HCT116 (cell line): Measurements from ENCODE around the gene LHX3. TPM values are rescaled to one million over a fixed set of nuclear protein-coding genes. Genes with fewer than 3 reads are reported as not detected.

Source experiments
- ATAC-seq: fragments of 200-7000 bp; cut with Tn5 transposase; 2 replicates; pipeline ENCODE4 v1.9.1; 2020; ENCODE audit warnings: mild to moderate bottlenecking, moderate library complexity
- BruUV-seq: library from RNA; stranded (reverse); fragments of 400-500 nt; replicated peaks from 2 replicates; lab custom pipeline; 2021; lab: Mats Ljungman, UMichigan
- CTCF ChIA-PET: fragments of 300-600 bp; sonication (Branson Sonifier 250); formaldehyde crosslinking; loops from one replicate; lab custom pipeline; 2021; ENCODE audit warnings: antibody characterized with exemption; lab: Charles Lee
- POLR2A ChIA-PET: fragments of 300-600, 350-600 bp; sonication (Branson Sonifier 250); formaldehyde crosslinking; loops from one replicate; lab custom pipeline; 2021; ENCODE audit warnings: antibody characterized with exemption; lab: Charles Lee
- RAD21 ChIA-PET, 2 experiments: fragments of 300-600 bp; sonication (Branson Sonifier 250); formaldehyde crosslinking; loops; one replicate each; lab custom pipeline; 2023; ENCODE audit warnings: low total read pairs in 2 of 2; ENCODE audit not compliant: uncharacterized antibody in 2 of 2, unreplicated experiment in 2 of 2, low non-redundant PET in 1 of 2; lab: Charles Lee
- DNase-seq: peaks from one replicate; pipeline ENCODE4 v3.0.0-alpha.2; 2010; ENCODE audit warnings: low read depth, low spot score
- H2AFZ ChIP-seq: fragments of 200-600 bp; shearing (Covaris generic), sonication (generic); 2 replicates; pipeline ENCODE4 v1.6.1; 2017; ENCODE audit warnings: low read depth, mixed run types, mixed read lengths, antibody characterized with exemption, low read length; ENCODE audit not compliant: poor library complexity, severe bottlenecking
- H3K27ac ChIP-seq: 2 replicates; pipeline ENCODE4 v1.5.1; 2012; ENCODE audit warnings: low read depth, low read length
- H3K27me3 ChIP-seq: fragments of 200-600 bp; sonication (generic); 2 replicates; pipeline ENCODE4 v1.6.1; 2016; ENCODE audit warnings: mixed run types, low read length, mixed read lengths; ENCODE audit not compliant: insufficient read depth
- H3K36me3 ChIP-seq, 2 experiments: fragments of 200-500 bp in 1 of 2; fragments of 200-600 bp in 1 of 2; sonication (Bioruptor generic) in 1 of 2; sonication (generic) in 1 of 2; 2 replicates each; pipeline versions ENCODE4 v1.5.1 to v1.6.1; 2014 to 2016; ENCODE audit warnings: low read length in 2 of 2, inconsistent platforms in 1 of 2, mixed read lengths in 1 of 2, mixed run types in 1 of 2; ENCODE audit not compliant: insufficient read depth in 2 of 2, control insufficient read depth in 1 of 2
- H3K4me1 ChIP-seq, 2 experiments: fragments of 200-600 bp in 1 of 2; sonication (generic) in 1 of 2; 2 replicates each; pipeline versions ENCODE4 v1.5.1 to v1.6.1; 2012 to 2017; ENCODE audit warnings: low read length in 2 of 2, inconsistent platforms in 1 of 2, mild to moderate bottlenecking in 1 of 2, mixed read lengths in 1 of 2, mixed run types in 1 of 2, moderate library complexity in 1 of 2; ENCODE audit not compliant: insufficient read depth in 2 of 2, control insufficient read depth in 1 of 2
- H3K4me2 ChIP-seq: fragments of 200-600 bp; sonication (generic); 2 replicates; pipeline ENCODE4 v1.6.1; 2017; ENCODE audit warnings: mixed run types, low read length, mixed read lengths
- H3K4me3 ChIP-seq, 2 experiments: fragments of 200-600 bp in 1 of 2; sonication (generic) in 1 of 2; replicated peaks in 1 of 2; 2 replicates each; pipeline ENCODE4 v1.5.1; 2011 to 2016; ENCODE audit warnings: low read length in 2 of 2, control low read depth in 1 of 2, low read depth in 1 of 2, mild to moderate bottlenecking in 1 of 2, mixed read lengths in 1 of 2, mixed run types in 1 of 2
- H3K79me2 ChIP-seq: fragments of 200-600 bp; sonication (generic); 2 replicates; pipeline ENCODE4 v1.6.1; 2017; ENCODE audit warnings: mild to moderate bottlenecking, mixed run types, low read length, moderate library complexity, mixed read lengths; ENCODE audit not compliant: insufficient read depth
- H3K9ac ChIP-seq: fragments of 200-600 bp; sonication (generic); 2 replicates; pipeline ENCODE4 v1.6.1; 2016; ENCODE audit warnings: low read length, mixed read lengths
- H3K9me2 ChIP-seq: fragments of 200-600 bp; sonication (generic), shearing (Covaris generic); 2 replicates; pipeline ENCODE4 v1.6.1; 2017; ENCODE audit warnings: mixed run types, mild to moderate bottlenecking, moderate library complexity; ENCODE audit not compliant: insufficient read depth
- H3K9me3 ChIP-seq, 2 experiments: fragments of 200-500 bp in 1 of 2; fragments of 200-600 bp in 1 of 2; sonication (Bioruptor generic) in 1 of 2; sonication (generic) in 1 of 2; 2 replicates each; pipeline ENCODE4 v1.6.1; 2014 to 2017; ENCODE audit warnings: low read length in 2 of 2, mixed read lengths in 2 of 2, inconsistent platforms in 1 of 2, low read depth in 1 of 2, mild to moderate bottlenecking in 1 of 2, mixed run types in 1 of 2, moderate library complexity in 1 of 2; ENCODE audit not compliant: control insufficient read depth in 1 of 2, insufficient read depth in 1 of 2
- H4K20me1 ChIP-seq: fragments of 200-600 bp; sonication (generic), shearing (Covaris generic); 2 replicates; pipeline ENCODE4 v1.6.1; 2017; ENCODE audit warnings: mixed run types, mild to moderate bottlenecking, moderate library complexity; ENCODE audit not compliant: insufficient read depth
- CBX3 ChIP-seq: IDR thresholded peaks from 2 replicates; pipeline ENCODE4 v1.6.1; 2012; ENCODE audit warnings: low read depth
- CEBPB ChIP-seq: IDR thresholded peaks from 2 replicates; pipeline ENCODE4 v1.6.1; 2012; ENCODE audit warnings: low read depth
- EGR1 ChIP-seq: IDR thresholded peaks from 2 replicates; pipeline ENCODE4 v1.6.1; 2012; ENCODE audit warnings: low read depth
- ELF1 ChIP-seq: IDR thresholded peaks from 2 replicates; pipeline ENCODE4 v1.6.1; 2012; ENCODE audit warnings: low read depth, borderline replicate concordance
- EZH2 ChIP-seq: fragments of 200-600 bp; sonication (generic); IDR thresholded peaks from 2 replicates; pipeline ENCODE4 v1.6.1; 2017; ENCODE audit warnings: antibody characterized with exemption, mixed run types
- EZH2phosphoT487 ChIP-seq: fragments of 200-600 bp; IDR thresholded peaks from 2 replicates; pipeline ENCODE4 v1.6.1; 2018; ENCODE audit warnings: antibody characterized with exemption, borderline replicate concordance
- FOSL1 ChIP-seq: IDR thresholded peaks from 2 replicates; pipeline ENCODE4 v1.6.1; 2012; ENCODE audit warnings: low read depth
- JUND ChIP-seq: IDR thresholded peaks from 2 replicates; pipeline ENCODE4 v1.6.1; 2012
- POLR2AphosphoS5 ChIP-seq: IDR thresholded peaks from 2 replicates; pipeline ENCODE4 v1.6.1; 2011; ENCODE audit warnings: mild to moderate bottlenecking, low read depth, low read length, moderate library complexity
- SP1 ChIP-seq: IDR thresholded peaks from 2 replicates; pipeline ENCODE4 v1.6.1; 2012; ENCODE audit warnings: low read depth
- ZFX ChIP-seq: fragments of 450-650 bp; IDR thresholded peaks from 2 replicates; pipeline ENCODE4 v1.6.1; 2017
- ZNF274 ChIP-seq: fragments of 200-500 bp; sonication (Bioruptor generic); IDR thresholded peaks from 2 replicates; pipeline ENCODE4 v1.6.1; 2014; ENCODE audit warnings: mild to moderate bottlenecking, low read depth, low read length, inconsistent platforms
- intact Hi-C: fragments of 100-400 bp; cut with micrococcal nuclease; formaldehyde crosslinking; loops from 2 replicates; pipeline ENCODE4 v1.10.0; 2022
- total RNA-seq: library from RNA; stranded (reverse); gene quantifications from one replicate; pipeline ENCODE4 v1.2.1, GENCODE V29; 2021; ENCODE audit not compliant: unreplicated experiment
- TF ChIP-seq, protein P1 (sequence below): IDR thresholded peaks from 2 replicates; pipeline ENCODE4 v1.6.1; 2011; ENCODE audit warnings: mild to moderate bottlenecking, low read length, moderate library complexity; ENCODE audit not compliant: insufficient replicate concordance; ENCODE audit errors: extremely low read depth
- TF ChIP-seq, protein P2 (sequence below): IDR thresholded peaks from 2 replicates; pipeline ENCODE4 v1.6.1; 2012

LHX3 gene
- total RNA-seq, 1 experiment from 2014 or later, result not detected

DNA sequence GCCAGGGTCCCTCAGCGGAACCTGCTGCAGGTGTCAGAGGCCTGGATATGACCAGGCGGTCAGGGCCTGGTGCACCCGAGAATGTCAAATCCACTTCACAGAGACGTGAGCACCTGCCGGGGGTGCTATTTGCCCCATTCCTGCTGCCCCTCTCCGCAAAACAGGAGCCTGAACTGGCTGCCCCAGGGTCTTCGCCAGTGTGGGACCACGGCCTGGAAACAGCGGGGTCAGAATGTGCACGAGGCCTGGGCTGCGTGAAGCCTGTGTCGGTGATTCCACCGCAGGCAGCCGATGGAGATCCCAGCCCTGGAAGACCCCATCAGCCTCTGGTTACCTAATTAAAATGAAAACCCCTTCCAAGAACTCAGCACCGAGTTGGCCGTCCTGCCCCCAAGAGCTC lies 45.1 kb downstream of the LHX3 start:
- ChIA-PET RAD21 (no interaction called here), POLR2A (no interaction called here), CTCF (interaction anchor here (1.2 kb wide), 1 partner anchor 11 kb away, joined by 4 read pairs; no protein-coding TSS in a partner anchor)
- H3K4me3 ChIP-seq, result no peak overlapping the region
- H3K9ac ChIP-seq, result no peak overlapping the region
- no TSS peak for BruUV-seq
- no peaks in the 10 kb centered on the region for H3K36me3 ChIP-seq
- no peaks in the 10 kb centered on the region for H4K20me1 ChIP-seq
- H3K27me3 ChIP-seq, result no peaks in the 10 kb centered on the region
- intact Hi-C loops, result no loop called here
- no peak for ATAC-seq
- no peak overlapping the region for H2AFZ ChIP-seq
- no peak overlapping the region for H3K27ac ChIP-seq
- H3K9me3 ChIP-seq, result no peaks in the 10 kb centered on the region
- no peak for TF ChIP-seq SP1
- no peak for TF ChIP-seq POLR2AphosphoS5
- TF ChIP-seq ZFX, result no peak
- no peak for TF ChIP-seq EZH2
- TF ChIP-seq, protein P1, sequence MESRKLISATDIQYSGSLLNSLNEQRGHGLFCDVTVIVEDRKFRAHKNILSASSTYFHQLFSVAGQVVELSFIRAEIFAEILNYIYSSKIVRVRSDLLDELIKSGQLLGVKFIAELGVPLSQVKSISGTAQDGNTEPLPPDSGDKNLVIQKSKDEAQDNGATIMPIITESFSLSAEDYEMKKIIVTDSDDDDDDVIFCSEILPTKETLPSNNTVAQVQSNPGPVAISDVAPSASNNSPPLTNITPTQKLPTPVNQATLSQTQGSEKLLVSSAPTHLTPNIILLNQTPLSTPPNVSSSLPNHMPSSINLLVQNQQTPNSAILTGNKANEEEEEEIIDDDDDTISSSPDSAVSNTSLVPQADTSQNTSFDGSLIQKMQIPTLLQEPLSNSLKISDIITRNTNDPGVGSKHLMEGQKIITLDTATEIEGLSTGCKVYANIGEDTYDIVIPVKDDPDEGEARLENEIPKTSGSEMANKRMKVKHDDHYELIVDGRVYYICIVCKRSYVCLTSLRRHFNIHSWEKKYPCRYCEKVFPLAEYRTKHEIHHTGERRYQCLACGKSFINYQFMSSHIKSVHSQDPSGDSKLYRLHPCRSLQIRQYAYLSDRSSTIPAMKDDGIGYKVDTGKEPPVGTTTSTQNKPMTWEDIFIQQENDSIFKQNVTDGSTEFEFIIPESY, result no peak
- no peak for TF ChIP-seq ELF1
- TF ChIP-seq CBX3, result no peak
- no peak for TF ChIP-seq JUND
- no peak for TF ChIP-seq ZNF274
- TF ChIP-seq CEBPB, result no peak
- TF ChIP-seq, protein P2, sequence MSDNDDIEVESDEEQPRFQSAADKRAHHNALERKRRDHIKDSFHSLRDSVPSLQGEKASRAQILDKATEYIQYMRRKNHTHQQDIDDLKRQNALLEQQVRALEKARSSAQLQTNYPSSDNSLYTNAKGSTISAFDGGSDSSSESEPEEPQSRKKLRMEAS, result no peak
- no peak for TF ChIP-seq EZH2phosphoT487
- no peak for TF ChIP-seq FOSL1
- TF ChIP-seq EGR1, result no peak
- no peaks in the 10 kb centered on the region for H3K9me2 ChIP-seq
- no peak for DNase-seq
- H3K79me2 ChIP-seq, result no peaks in the 10 kb centered on the region
- H3K4me1 ChIP-seq, result peaks cover 4 to 7% of the 10 kb centered on the region in 2 experiments; a peak in 3 of 4 replicates
- H3K4me2 ChIP-seq, result no peak overlapping the region
